ENCODE data around the gene ITPR1.

ITPR1 gene

GRCh38 chr3:4504340-4505261 lies 11.5 kb downstream of the ITPR1 start (continued):
- TF ChIP-seq ZNF837 (tag by site-specific recombination; IDR thresholded peaks at IDR 0.05), result no peak
- TF ChIP-seq ZFP37 (tag by site-specific recombination; IDR thresholded peaks at IDR 0.05), result no peak
- no peak for TF ChIP-seq ZBTB26 (tag by site-specific recombination; optimal IDR thresholded peaks at IDR 0.05)
- TF ChIP-seq ZNF529 (tag by site-specific recombination; IDR thresholded peaks at IDR 0.05; ENCODE audit: insufficient replicate concordance), result no peak
- TF ChIP-seq ZNF48 (tag by site-specific recombination; IDR thresholded peaks at IDR 0.05), result no peak
- TF ChIP-seq ZBTB49 (tag by site-specific recombination; IDR thresholded peaks at IDR 0.05; ENCODE audit: low read depth), result no peak
- TF ChIP-seq PRDM1 (tag by site-specific recombination; IDR thresholded peaks at IDR 0.05), result peak; percentile 28; the same call in 1 of the 2 replicates
- no peak for TF ChIP-seq ZFP69B (tag by site-specific recombination; IDR thresholded peaks at IDR 0.05)
- TF ChIP-seq HOXA7 (CRISPR knock-in tag; IDR thresholded peaks at IDR 0.05; ENCODE audit: borderline replicate concordance), result no peak
- no peak for TF ChIP-seq SALL2 (tag by site-specific recombination; IDR thresholded peaks at IDR 0.05; ENCODE audit: borderline replicate concordance)
- TF ChIP-seq ZNF658 (tag by site-specific recombination; IDR thresholded peaks at IDR 0.05), result no peak
- no peak for TF ChIP-seq ZFHX2 (tag by site-specific recombination; conservative IDR thresholded peaks at IDR 0.05)
- no peak for TF ChIP-seq ZNF280C (tag by site-specific recombination; IDR thresholded peaks at IDR 0.05)
- TF ChIP-seq ZNF433 (tag by site-specific recombination; IDR thresholded peaks at IDR 0.05; ENCODE audit: low read depth), result no peak
- TF ChIP-seq ZNF549 (tag by site-specific recombination; IDR thresholded peaks at IDR 0.05), result no peak
- TF ChIP-seq BCL6B (tag by site-specific recombination; IDR thresholded peaks at IDR 0.05), result no peak
- TF ChIP-seq ZNF404 (tag by site-specific recombination; IDR thresholded peaks at IDR 0.05), result no peak
- TF ChIP-seq ZNF112 (tag by site-specific recombination; IDR thresholded peaks at IDR 0.05), result no peak
- no peak for TF ChIP-seq ZNF555 (tag by site-specific recombination; conservative IDR thresholded peaks at IDR 0.05)
- no peak for TF ChIP-seq ZNF175 (tag by site-specific recombination; IDR thresholded peaks at IDR 0.05)
- TF ChIP-seq GLIS2 (tag by site-specific recombination; IDR thresholded peaks at IDR 0.05), result no peak
- TF ChIP-seq ZNF521 (tag by site-specific recombination; IDR thresholded peaks at IDR 0.05), result no peak
- TF ChIP-seq ZNF677 (tag by site-specific recombination; IDR thresholded peaks at IDR 0.05), result no peak
- peak; percentile 63; the same call in 1 of the 2 replicates for TF ChIP-seq ZNF580 (tag by site-specific recombination; IDR thresholded peaks at IDR 0.05)
- no peak for TF ChIP-seq EGR2 (tag by site-specific recombination; IDR thresholded peaks at IDR 0.05; ENCODE audit: low read depth)
- no peak for TF ChIP-seq ZNF423 (tag by site-specific recombination; IDR thresholded peaks at IDR 0.05)
- no peak for TF ChIP-seq ZSCAN30 (tag by site-specific recombination; IDR thresholded peaks at IDR 0.05)
- no peak for TF ChIP-seq ZNF174 (tag by site-specific recombination; IDR thresholded peaks at IDR 0.05)
- TF ChIP-seq ZSCAN4 (tag by site-specific recombination; IDR thresholded peaks at IDR 0.05), result no peak
- TF ChIP-seq ZNF324 (tag by site-specific recombination; IDR thresholded peaks at IDR 0.05), result no peak
- no peak for TF ChIP-seq ZNF311 (tag by site-specific recombination; IDR thresholded peaks at IDR 0.05; ENCODE audit: borderline replicate concordance)

All from HEK293 (cell line).